ENCODE measurements around the gene GRK5.

Gene GRK5

DNA sequence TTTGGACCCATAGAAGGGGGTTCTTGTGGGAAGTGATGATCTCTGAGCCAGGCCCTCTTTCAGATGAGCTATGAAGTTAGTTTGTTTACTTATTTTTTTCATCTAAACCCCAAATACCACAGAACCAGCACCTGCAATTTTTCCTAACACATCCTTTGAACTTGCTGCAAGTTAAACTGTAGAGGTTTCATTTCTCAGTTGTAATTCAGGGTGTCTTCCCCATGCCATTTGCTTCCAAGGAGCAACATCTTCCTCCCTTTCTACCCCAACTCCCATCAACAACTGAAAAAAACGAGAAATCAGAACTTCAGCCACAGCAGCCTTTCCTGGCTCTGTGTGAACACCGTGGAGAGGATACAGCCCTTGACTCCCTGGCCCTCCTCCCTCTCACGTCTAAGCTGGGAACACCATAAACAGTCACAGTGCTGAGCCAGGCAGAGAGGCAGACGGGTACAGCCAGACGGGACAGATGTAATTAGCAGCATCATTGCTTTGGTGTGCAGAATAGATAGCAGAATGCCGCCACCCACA is 271.5 kb downstream of the GRK5 start:
- peak; percentile 45 for DNase-seq (ENCODE audit: low read depth)

DNA sequence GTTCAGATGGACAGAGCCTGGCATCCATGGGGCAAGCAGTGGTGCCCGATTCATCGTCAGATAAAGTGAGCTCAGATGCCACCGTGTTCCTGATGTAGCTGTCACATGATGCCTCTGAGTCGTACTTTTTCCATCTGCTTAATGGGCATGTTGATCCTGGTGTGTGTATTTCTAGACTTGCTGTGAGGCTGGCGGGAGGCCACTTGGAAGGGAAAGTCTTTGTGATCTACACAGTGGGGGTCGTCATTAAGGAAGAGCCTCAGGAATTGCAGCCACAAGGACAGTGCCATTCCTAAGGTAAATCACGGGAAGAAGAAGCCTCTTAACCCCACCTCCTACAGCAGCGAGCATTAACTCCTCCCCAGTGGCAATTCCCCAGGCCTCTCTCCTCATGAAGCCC is 272.2 kb downstream of the GRK5 start:
- DNase-seq (ENCODE audit: low read depth), result peak; percentile 18

DNA sequence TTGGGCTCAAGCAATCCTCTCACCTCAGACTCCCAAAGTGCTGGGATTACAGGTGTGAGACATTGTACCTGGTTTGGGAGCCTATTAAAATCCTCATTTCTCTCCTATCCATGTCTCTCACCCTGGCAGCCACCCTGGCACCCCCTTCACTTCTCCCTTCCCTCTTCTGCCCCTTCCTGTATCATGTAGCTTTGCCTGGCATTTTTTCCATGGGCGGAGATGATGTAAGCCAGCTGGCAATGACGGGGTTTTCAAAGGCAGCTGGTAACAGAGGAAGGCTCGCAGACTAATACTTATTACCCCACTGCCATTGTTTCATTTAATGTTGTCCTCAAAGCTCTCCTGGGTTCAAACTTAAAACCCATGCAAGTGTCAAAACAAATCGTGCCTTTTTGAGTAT is 273.3 kb downstream of the GRK5 start:
- peak; percentile 11 for DNase-seq (ENCODE audit: low read depth)

DNA sequence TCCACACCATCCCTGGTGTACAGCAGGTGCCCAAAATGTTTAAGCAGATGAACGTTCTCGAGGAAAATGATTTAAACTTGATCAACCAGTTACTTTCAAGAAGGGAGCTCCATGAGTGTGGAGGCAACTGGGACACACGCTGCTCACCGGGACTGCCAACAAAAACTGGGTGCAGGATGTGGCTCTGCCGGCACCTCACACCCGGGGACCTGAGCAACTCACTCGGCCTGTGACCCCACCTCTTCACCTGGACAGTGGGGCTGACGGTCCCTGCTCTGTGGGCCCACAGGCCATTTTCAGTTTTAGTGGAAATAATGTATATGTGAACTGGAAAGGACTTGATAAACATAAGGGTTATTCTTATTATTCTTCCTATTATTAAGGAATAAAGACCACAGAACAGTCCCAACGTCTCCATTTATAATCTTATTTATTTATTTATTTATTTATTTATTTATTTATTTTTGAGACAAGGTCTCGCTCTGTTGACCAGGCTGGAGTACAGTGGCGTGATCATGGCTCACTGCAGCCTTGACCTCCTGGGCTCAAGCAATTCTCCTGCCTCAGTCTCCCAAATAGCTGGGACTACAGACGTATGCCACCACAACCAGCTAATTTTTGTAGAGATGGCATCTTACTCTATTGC is 274.5 kb downstream of the GRK5 start:
- no peak for DNase-seq (ENCODE audit: low read depth)

DNA sequence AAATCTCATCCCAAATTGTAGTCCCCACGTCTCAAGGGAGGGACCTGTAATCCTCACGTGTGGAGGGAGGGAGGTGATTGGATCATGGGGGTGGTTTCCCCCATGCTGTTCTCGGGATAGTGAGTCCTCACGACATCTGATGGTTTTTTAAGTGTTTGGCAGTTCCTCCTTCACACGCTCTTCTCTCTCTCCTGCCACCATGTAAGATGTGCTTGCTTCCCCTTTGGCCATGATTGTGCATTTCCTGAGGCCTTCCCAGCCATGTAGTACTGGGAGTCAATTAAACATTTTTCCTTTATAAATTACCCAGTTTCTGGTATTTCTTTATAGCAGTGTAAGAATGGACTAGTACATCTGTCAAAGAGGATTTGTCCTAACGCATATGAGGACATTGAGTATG is 275.6 kb downstream of the GRK5 start:
- DNase-seq (ENCODE audit: low read depth), result no peak

DNA sequence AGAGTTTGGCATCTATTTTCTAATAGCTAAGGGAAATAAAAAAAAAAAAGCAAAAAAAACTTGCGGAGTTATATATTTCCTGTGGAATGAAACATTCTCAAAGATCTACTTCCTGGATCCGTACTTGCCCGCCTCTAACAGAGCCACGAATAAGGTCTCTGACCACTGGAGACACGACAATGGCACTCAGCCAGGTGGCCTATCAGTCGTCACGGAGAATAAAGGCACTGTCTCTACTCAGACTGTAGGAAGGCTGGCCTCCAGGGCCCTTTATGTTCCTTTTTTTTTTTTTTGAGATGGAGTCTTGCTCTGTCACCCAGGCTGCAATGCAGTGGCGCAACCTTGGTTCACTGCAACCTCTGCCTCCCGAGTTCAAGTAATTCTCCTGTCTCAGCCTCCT is 276.5 kb downstream of the GRK5 start:
- DNase-seq (ENCODE audit: low read depth), result no peak

DNA sequence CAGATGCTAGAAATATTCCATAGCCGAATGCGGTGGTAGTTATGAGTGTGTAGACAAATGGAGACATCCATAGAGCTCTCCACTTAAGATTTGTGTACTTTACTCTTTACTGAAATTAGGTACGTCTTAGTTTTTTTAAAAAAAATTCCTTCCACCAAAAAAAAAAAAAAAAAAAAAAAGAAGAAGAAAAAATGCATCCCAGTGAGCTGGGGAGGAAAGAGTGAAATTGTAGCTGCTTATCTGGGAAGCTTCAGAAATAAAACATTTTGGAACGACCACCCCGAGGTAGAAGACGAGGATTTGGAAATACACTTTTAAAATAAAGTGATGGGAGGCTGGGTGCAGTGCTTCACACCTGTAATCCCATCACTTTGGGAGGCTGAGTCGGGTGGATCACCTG is 281.3 kb downstream of the GRK5 start:
- DNase-seq (ENCODE audit: low read depth), result no peak

DNA sequence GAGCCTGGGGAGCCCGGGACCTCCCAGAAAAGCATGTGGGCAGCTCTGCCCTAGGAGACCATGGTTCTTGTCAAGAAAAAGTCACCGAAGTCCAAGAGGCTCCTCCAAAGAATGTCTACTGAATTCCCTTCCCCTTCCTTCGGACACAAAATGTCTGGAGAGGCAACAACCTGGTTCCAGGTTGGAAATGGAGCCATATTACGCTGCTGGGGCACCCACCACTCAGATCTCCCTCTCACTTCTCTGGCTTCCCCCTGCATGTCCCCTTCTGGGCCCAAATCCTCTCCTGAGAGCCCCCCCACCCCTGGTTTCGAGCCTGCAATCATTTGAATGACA is 282.6 kb downstream of the GRK5 start:
- DNase-seq (ENCODE audit: low read depth), result no peak

DNA sequence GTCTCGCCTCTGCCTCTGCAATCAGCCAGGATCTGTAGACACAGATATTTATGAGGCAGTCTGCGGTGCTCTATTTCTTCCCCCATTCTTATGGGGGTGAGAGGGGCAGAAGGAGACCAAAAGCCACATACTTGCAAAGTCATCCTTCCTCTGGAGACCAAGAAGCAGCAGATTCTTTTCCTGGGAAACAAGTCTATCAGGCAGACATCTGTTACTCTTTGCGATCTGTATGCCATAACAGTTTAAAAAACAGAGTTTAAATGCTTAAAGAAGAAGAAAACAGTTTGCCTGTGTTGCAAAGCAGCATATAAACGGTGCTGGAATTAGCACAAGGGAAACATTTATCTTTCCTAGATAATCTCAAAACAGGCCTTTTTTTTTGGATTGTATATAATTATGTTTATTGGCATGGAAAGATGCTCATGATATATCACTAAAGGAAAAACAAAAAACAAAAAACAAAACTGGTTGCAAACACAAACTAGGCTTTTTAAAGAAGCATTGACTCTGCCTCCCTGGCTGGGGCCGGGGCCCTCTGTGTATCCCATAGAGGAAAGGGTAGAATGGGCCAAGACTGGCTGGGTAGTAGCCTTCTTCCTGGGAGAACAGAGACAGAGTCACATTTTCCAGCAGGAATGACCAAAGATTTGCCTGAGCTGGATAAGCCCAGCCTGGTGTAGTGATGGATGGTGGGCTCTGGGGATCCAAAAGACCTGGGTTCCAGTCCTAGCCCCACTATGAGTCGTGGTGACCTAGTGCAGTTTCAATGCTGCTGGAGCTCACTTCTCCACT is 284.8 kb downstream of the GRK5 start:
- DNase-seq (ENCODE audit: low read depth), result peak; percentile 21

DNA sequence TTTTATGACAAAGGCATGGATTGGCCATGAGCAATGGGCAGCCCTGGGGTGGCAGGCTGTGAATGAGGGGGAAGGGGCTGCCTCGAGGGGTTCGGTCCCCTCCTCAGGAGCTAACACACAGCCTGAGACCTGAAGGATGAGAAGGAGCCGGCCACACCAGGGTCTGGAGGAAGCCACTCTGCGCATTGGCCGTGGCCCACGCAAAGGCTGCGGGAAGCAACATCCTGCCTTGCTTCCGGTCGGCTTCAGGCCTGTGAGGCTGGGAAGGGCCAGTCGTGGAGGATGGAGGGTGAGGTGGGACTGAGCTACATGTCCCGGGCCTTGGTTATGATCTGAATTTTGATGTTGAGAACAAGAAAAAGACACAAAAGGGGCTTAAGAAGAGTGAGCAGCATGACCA is 285.8 kb downstream of the GRK5 start:
- no peak for DNase-seq (ENCODE audit: low read depth)

DNA sequence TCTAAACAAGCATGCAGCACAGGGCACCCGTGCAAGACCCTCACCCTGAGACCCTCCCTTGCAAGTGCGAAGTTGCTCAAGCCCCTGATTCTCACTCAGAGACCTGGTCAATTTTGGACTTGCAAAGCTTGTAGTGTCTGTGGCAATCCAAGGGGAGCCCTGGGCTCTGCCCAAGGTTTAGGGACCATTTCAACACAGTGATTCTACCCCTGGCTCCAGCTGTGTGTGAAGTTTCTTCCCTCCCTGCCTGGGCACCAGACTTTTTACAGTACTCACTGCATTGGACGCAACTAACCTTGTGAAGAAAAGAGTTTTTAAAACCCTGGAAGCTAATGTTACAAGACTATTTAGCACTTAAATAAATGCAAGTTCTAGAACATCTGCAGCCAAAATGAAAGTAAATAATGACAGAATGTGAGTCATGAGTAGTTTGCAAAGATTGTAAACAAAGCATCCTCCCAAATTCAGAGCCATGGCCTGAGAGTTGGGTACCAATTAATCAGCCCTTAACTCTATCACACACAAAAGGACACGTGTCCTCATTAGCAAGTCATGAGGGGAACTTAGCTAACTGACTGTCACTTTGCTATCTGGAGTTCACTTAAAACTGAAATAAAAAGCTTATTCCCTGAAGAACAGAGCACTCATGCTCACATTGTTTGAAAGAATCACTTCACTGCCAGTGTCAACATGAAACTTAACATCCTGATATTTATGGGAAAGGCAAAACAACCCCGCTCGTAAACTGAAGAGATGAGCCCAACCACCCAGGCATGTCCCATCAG is 287.1 kb downstream of the GRK5 start:
- DNase-seq (ENCODE audit: low read depth), result peak; percentile 65

DNA sequence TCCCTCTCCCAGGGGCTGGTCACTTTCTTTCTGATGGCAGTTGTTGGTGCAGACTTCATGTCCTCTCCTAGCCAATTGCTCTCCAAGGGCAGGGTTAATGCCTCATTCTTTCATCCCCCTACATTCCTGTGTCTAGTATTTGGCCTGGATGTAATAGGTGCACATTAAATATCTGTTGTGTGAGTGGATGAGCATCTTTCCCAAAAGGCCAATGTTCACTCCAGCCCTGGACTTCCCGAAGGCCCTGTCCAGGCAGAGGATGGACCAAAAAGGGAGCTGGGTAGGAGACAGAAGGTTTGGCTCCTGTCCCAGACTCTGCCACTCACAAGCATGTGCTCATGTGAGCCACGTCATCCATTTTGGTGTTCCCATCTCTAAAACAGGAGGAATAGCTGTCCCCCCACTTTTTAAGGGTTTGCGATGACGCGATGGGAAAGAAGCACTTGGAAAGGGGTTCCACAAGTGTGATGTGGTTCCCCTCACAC is 287.7 kb downstream of the GRK5 start:
- no peak for DNase-seq (ENCODE audit: low read depth)

DNA sequence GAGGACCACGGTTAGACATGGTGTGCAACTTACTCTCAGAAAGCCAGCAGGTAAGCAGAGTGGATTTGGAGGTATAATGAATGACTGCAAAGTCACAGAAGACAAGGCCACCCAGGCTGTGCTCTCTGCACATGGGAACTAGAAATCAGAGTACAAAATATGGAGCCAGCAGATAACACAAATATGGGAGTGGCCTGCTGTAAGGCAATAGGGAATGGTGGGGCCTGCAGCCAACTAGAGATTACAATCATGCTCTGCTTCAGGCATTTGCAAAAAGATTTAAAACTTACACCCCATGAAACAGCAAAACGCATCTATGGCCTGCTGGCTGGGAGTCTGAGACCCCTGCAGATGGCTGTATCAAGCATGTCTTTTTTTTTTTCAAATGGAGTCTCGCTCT is 288.2 kb downstream of the GRK5 start:
- DNase-seq (ENCODE audit: low read depth), result no peak

DNA sequence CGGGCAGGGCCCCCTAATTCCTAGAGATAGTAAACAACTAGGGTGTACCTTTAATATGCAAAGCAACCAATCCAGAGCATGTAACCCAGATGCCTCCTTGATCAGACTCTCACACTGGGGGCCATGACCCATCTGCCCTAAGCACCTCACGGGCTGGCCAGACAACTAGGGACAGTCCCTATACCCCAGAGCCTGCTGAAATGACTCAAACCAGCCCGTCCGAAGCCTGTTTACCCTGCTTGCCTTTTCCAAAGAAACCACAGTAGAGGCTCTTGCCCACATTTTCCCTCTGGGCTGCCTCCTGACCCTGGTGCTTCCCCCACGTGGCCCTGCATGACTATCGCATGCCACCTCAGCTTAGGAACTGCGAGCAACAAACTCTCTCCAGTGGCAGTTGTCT is 288.9 kb downstream of the GRK5 start:
- DNase-seq (ENCODE audit: low read depth), result no peak

DNA sequence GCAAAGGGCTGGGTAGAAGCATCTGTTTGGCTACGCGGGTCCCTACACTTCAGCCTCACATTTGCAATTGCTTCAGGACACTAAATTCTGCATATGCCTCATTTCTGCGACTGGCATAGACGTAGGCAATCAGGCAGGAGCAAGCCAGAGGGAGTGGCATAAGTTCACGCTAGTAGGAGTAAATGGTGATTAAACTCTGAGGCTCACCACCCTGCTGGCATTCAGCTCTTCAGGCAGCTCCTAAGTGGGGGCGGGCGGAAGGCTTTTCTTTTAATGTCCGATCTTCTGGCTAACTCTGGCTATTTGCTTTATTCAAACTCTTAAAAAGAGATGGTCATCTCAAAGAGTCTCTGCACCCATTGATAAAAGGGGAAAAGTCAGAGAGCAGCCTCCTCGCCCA is 289.9 kb downstream of the GRK5 start:
- no peak for DNase-seq (ENCODE audit: low read depth)

DNA sequence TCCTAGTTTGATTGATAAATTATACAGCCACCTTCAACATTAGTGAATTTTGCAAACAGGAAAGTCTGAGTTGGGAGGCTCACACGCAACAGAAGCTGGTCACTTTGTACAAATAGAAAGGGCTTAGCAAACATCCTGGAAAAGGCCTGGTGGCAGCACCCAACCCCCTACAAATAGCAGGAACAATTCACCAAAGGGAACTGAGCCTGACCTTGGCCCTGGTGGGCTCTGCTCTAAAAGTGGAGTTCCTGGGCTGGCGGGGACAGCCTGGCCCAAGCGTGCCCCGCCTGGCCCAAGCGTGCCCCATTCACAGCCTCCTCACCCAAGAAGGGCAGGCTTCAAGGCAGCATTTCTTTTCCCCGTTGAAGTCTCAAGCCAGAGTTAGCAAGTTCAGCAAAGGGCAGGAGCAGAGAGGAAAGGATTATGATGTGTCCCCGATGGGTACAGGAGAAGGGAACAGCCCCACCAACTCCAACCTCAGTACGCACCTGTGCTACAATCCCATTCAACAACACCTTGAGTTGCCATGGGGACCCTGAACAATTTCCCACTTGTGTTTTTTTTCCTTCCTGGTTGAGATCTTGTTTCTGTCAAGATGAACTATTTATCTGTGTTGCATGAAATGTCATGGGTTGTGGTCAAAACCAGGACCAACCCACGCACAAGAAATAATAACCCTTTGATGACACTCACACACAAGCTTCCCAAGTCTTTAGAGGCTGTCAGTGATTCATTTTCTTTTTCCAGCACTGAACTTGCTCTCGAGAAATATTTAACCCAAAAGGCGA is 291.7 kb downstream of the GRK5 start:
- no peak for DNase-seq (ENCODE audit: low read depth)

DNA sequence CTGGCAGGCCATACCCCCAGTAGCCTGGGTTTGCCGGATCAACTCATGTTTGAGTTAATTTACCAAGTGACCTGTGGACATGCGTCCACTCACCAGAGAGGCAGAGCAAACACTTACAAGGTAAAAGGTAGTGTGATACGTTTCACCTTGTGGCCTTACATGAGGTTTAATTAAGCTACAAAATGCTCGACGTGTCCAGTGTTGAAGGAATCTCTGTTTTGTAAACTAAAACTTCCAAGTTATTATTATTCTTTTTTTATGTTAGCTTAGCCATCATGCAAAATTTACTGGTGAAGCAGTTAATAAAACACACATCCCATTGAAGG is 292.3 kb downstream of the GRK5 start:
- DNase-seq (ENCODE audit: low read depth), result no peak

DNA sequence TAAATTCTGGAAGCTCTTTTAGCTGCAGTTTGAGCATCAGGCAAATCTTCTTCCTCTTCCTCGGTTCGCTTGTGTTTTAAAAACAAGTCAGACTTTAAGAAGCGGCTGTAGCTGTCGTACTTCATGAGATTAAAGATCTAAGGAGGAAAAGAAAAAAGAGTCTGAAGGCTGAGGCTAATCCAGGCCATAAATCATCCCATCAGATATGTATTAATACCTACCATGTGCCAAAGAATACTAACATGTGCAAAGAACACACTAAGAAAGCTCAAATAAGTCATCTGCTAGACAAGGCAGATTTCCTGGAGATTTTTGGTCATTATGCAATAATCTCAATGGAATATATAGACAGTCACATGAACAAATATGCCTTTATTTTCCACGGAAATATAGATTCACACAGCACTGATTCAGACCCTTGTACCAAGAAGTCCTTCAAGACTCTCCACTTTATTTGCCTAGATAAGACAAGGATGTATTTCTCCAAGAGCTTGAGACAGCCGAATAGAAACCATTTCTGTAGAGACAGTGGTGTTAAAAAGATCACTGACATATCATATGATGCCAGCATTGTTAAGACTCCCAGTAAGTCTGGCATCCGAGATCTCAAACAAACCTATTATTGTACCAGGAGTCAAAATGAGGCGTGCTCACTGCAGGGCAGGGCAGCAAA is 292.9 kb downstream of the GRK5 start:
- DNase-seq (ENCODE audit: low read depth), result no peak

DNA sequence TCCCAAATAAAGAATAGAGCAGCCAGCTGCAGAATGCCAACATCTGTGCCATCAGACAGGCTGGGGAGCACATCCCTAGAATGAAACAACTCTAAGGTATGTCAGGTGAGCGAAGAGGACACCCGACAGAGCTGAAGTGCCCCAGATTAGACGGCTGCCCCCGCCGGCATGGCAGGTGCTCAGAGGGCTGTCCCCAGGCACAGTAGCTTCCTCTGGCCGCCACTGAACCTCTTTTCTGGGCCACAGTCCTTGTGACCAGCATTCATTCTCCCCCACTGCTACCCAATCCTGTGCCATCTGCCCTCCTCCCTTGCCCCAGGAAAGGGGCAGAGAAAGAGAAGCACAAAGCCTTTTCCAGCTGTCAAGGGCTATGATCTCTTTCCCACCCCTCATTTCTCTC is 293.4 kb downstream of the GRK5 start:
- no peak for DNase-seq (ENCODE audit: low read depth)

DNA sequence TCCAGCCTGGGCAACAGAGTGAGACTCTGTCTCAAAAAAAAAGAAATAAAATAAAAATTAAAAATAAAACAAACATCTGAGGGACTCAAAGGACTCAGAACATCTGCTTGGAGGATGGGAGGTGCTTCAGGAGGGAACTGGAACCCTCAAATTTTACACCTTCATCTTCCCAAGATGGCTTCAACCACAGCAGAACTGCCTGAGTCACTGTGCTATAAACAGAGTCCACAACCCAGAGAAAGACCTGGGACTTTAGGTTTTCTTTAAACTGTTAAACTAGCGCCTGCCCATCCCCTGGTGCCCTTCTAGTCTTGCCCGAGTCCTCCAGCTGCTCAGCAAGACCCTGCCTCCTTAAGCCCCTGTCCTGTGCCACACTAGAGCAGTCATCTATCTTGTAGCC is 294.3 kb downstream of the GRK5 start:
- DNase-seq (ENCODE audit: low read depth), result no peak

DNA sequence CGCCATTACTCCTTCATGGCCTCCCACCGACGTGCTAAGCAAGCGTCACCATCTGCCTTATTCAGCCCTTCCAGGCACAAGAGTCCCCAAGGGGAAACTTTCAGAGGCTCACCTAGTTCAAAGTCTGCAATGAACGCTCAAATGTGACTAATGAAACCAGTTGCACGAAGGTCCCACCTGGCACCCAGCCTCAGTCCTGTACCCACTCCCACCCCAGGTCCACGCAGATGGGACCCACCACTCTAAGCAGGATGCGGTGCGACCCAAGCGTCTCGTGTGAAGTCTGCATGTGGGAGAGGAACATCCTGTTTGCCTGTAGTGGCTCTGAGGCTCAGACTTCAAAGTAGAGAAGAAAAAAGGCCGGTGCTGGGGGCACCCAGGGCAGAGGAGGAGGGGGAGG is 294.8 kb downstream of the GRK5 start:
- DNase-seq (ENCODE audit: low read depth), result no peak
